Esophagus (tissue), 2 donors: ENCODE measurements around the gene ASIC2. TPM values are rescaled to one million over a fixed set of nuclear protein-coding genes. Genes with fewer than 3 reads are reported as not detected.

Experiments used
- H3K27ac ChIP-seq, 2 donors: one replicate each; pipeline ENCODE4 v1.5.1; 2013; ENCODE audit warnings: low read depth in 2 of 2, mild to moderate bottlenecking in 2 of 2, inconsistent platforms in 1 of 2, low read length in 1 of 2, moderate library complexity in 1 of 2
- H3K27me3 ChIP-seq, 2 donors: one replicate each; pipeline ENCODE4 v1.6.1; 2013; ENCODE audit warnings: low read length in 2 of 2, control low read depth in 1 of 2, mild to moderate bottlenecking in 1 of 2; ENCODE audit not compliant: insufficient read depth in 2 of 2, control insufficient read depth in 1 of 2
- H3K36me3 ChIP-seq, 2 donors: one replicate each; pipeline ENCODE4 v1.6.1; 2013; ENCODE audit warnings: low read length in 1 of 2; ENCODE audit not compliant: control insufficient read depth in 2 of 2, insufficient read depth in 2 of 2
- H3K4me1 ChIP-seq, 2 donors: one replicate each; pipeline ENCODE4 v1.6.1; 2013; ENCODE audit warnings: low read length in 1 of 2; ENCODE audit not compliant: control insufficient read depth in 2 of 2, insufficient read depth in 2 of 2
- H3K4me3 ChIP-seq, 2 donors: one replicate each; pipeline ENCODE4 v1.5.1; 2013; ENCODE audit warnings: low read length in 2 of 2, mild to moderate bottlenecking in 2 of 2, low read depth in 1 of 2, moderate library complexity in 1 of 2
- H3K9me3 ChIP-seq, 2 donors: one replicate each; pipeline ENCODE4 v1.6.1; 2013; ENCODE audit warnings: mild to moderate bottlenecking in 2 of 2, low read depth in 1 of 2, low read length in 1 of 2, moderate library complexity in 1 of 2; ENCODE audit not compliant: control insufficient read depth in 2 of 2, insufficient read depth in 1 of 2
- WGBS, 2 donors: extraction: QIAGEN DNeasy Blood & Tissue Kit; methylation state at CpG; one replicate each; pipeline ENCODE4 v1.1.7; 2013; 5-methylcytosine and 5-hydroxymethylcytosine counted together
- polyA plus RNA-seq, 2 donors: library from polyadenylated mRNA; stranded (reverse); fragments of 200-250 nt; gene quantifications; one replicate each; pipeline ENCODE4 v1.2.3, GENCODE V29; 2013
- donor health status: healthy with polysubstance abuse.
- donor health status: Bipolar disorder and iron deficiency.

Gene ASIC2
- polyA plus RNA-seq, 2 donors = not detected

GRCh38 chr17:33105911-33106310 lies 187.2 kb downstream of the ASIC2 start:
- no peaks in the 10 kb centered on the region for H3K27me3 ChIP-seq
- no peaks in the 10 kb centered on the region for H3K9me3 ChIP-seq
- no peak overlapping the region for H3K27ac ChIP-seq
- WGBS, 2 donors = 53 to 88% methylated on average over 3 of the region's 3 CpGs
- H3K36me3 ChIP-seq = no peaks in the 10 kb centered on the region
- no peak overlapping the region for H3K4me3 ChIP-seq
- H3K4me1 ChIP-seq = no peaks in the 10 kb centered on the region

GRCh38 chr17:33099906-33100305 lies 193.2 kb downstream of the ASIC2 start:
- WGBS, 2 donors = 83 to 91% methylated on average over 2 of the region's 2 CpGs
- no peaks in the 10 kb centered on the region for H3K36me3 ChIP-seq
- H3K9me3 ChIP-seq = no peaks in the 10 kb centered on the region
- H3K4me3 ChIP-seq = no peak overlapping the region
- H3K27me3 ChIP-seq = no peaks in the 10 kb centered on the region
- no peaks in the 10 kb centered on the region for H3K4me1 ChIP-seq
- no peak overlapping the region for H3K27ac ChIP-seq

GRCh38 chr17:33099252-33099651 lies 193.8 kb downstream of the ASIC2 start:
- H3K4me1 ChIP-seq = no peaks in the 10 kb centered on the region
- H3K9me3 ChIP-seq = no peaks in the 10 kb centered on the region
- 83 to 92% methylated on average over 6 of the region's 6 CpGs for WGBS, 2 donors

DNA sequence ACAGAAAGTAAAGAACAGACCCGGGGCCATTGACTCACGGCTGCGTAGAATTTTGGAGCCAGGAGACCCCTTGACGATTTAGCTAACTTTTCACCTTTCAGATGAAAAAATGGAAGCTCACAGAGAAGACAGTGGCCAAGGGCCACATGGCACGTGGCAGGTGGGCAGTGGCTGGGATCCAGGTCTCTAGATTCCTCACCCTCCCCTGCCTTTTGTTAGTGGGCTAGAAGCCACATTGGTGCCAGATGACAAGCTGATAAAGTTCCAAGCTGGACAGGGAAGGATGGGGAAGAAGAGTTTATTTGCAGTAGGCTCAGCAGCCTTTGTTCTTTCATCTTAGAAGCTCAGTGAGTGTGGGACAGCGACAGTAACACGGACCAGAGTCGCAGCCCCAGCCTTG lies 195.7 kb downstream of the ASIC2 start:
- H3K27ac ChIP-seq = no peak overlapping the region
- H3K9me3 ChIP-seq = no peaks in the 10 kb centered on the region
- WGBS, 2 donors = 73 to 78% methylated on average over 8 of the region's 8 CpGs
- H3K36me3 ChIP-seq = no peaks in the 10 kb centered on the region
- H3K4me3 ChIP-seq = no peak overlapping the region
- no peaks in the 10 kb centered on the region for H3K27me3 ChIP-seq
- H3K4me1 ChIP-seq = no peaks in the 10 kb centered on the region

More at GRCh38 chr17:33099252-33099651, 193.8 kb downstream of the ASIC2 start:
- Histone ChIP-seq H3K27me3 (no peaks in the 10 kb centered on the region), H3K36me3 (no peaks in the 10 kb centered on the region), H3K27ac (no peak overlapping the region), H3K4me3 (no peak overlapping the region)

- H3K9me3 ChIP-seq = no peaks in the 10 kb centered on the region
- H3K4me3 ChIP-seq = no peak overlapping the region
- H3K27me3 ChIP-seq = no peaks in the 10 kb centered on the region
- no peaks in the 10 kb centered on the region for H3K4me1 ChIP-seq
- H3K36me3 ChIP-seq = no peaks in the 10 kb centered on the region
- WGBS, 2 donors = 68 to 75% methylated on average over 4 of the region's 4 CpGs
- no peak overlapping the region for H3K27ac ChIP-seq
These were observed 196.9 kb downstream of the ASIC2 start for GRCh38 chr17:33096161-33096560.

GRCh38 chr17:33091271-33091670 lies 201.8 kb downstream of the ASIC2 start:
- H3K27me3 ChIP-seq = peaks cover 0 to 2% of the 10 kb centered on the region in 2 donors
- WGBS, 2 donors = 37 to 44% methylated on average over 5 of the region's 5 CpGs
- no peaks in the 10 kb centered on the region for H3K36me3 ChIP-seq
- no peak overlapping the region for H3K27ac ChIP-seq
- H3K4me1 ChIP-seq = no peaks in the 10 kb centered on the region
- no peak overlapping the region for H3K4me3 ChIP-seq
- no peaks in the 10 kb centered on the region for H3K9me3 ChIP-seq

DNA sequence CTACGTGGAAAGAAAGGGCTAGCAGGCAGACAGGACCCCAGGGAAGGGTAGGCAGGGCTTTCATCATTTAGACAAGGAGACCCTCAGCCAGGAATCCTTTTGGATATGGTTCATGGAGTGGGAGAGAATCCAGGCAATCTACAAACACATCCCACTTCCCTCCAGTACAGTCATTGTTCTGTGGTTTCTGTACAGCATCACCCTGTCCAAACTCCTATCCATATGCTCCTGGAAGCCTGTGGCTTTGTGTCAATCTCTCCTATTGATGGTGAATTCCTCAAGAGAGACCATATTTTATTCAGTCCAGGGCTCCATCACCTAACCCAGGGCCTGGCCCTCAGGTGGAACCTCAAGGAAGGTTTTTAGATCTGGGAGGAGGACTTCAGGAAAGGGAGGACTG lies 202.3 kb downstream of the ASIC2 start:
- Histone ChIP-seq H3K27me3 (peaks cover 0 to 2% of the 10 kb centered on the region in 2 donors), H3K4me3 (no peak overlapping the region), H3K36me3 (no peaks in the 10 kb centered on the region), H3K9me3 (no peaks in the 10 kb centered on the region), H3K4me1 (no peaks in the 10 kb centered on the region), H3K27ac (no peak overlapping the region)
- 44 to 65% methylated on average over 1 of the region's 1 CpG for WGBS, 2 donors

- Histone ChIP-seq H3K27ac (no peak overlapping the region), H3K27me3 (peaks cover 0 to 2% of the 10 kb centered on the region in 2 donors), H3K36me3 (no peaks in the 10 kb centered on the region), H3K4me1 (no peaks in the 10 kb centered on the region), H3K4me3 (no peak overlapping the region), H3K9me3 (peaks cover 0 to 2% of the 10 kb centered on the region in 2 donors)
These were observed 206.2 kb downstream of the ASIC2 start for GRCh38 chr17:33086878-33087277.

DNA sequence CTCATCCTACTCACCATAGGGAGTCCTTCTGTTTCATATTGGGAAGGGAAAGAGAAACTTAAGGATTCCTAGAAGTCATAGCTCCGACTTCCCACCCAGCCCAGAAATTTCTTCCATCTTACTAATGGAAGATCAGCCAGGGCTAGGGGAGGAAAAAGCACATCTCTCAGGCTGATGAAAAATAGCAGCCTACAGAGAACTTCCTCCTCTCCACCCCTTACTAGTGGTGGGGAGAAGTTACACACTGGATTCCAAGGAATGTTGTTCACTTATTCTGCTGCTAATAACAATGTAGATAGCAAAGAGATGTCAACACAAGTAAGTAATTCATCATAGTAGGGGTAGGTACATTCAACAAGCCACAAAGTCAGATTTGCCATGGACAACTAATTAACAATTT lies 207.1 kb downstream of the ASIC2 start:
- H3K4me3 ChIP-seq = no peak overlapping the region
- H3K36me3 ChIP-seq = no peaks in the 10 kb centered on the region
- no peaks in the 10 kb centered on the region for H3K4me1 ChIP-seq
- WGBS, 2 donors = 42 to 100% methylated on average over 1 of the region's 1 CpG
- H3K27me3 ChIP-seq = peaks cover 0 to 2% of the 10 kb centered on the region in 2 donors
- H3K9me3 ChIP-seq = peaks cover 0 to 2% of the 10 kb centered on the region in 2 donors
- H3K27ac ChIP-seq = no peak overlapping the region

GRCh38 chr17:33085256-33085655 lies 207.8 kb downstream of the ASIC2 start:
- WGBS, 2 donors = 49 to 50% methylated on average over 3 of the region's 3 CpGs
- Histone ChIP-seq H3K27ac (no peak overlapping the region), H3K9me3 (peaks cover 0 to 2% of the 10 kb centered on the region in 2 donors), H3K36me3 (no peaks in the 10 kb centered on the region), H3K27me3 (peaks cover 0 to 2% of the 10 kb centered on the region in 2 donors), H3K4me1 (no peaks in the 10 kb centered on the region), H3K4me3 (no peak overlapping the region)
